ELF-1 (cell line): ENCODE measurements around the gene CREB3.

Experiments
- DNase-seq: peaks from one replicate; pipeline ENCODE4 v3.0.0-alpha.2; 2016; ENCODE audit warnings: low read depth, low spot score

CREB3 gene

DNA sequence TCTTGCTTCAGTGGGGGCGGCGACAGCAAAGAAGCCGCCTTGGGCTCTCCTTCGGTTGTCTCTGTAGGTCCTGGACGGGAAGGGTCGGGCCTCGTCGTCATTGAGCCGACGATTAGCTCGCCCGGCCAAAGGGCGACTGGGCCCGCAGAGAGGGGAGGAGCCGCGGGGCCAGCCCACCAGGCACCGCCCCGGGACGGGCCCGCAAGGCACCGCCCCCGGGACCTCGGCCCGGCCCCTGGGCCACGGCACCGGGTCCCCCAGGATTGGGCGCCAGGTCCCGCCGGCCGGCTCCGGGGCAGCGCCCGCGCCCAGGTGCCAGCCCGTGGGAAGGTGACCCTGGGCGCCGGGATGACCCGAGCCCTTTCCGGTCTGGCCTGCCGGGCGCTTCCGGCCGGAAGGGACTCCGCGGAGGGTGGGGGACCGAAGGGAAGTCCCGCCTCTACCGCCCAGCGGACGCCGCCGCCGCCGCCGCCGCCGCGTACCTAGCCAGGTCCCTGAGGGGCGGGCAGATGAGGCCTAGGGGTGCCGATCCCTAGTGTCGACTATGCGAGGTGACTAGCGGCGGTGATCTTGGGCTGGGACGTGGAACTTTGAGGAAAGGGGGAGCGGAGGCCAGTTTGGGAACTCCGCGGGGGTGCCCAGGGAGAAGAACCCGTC, 16.5 kb downstream of the CREB3 start, which contains the start of the genes GBA2 and RGP1:
Gene GBA2 (minus strand): TSS at position 371 of the 657 bp plus-strand sequence. CDS start 524 bp downstream, outside the sequence.
Gene RGP1 (plus strand): TSS at position 430 of the 657 bp plus-strand sequence. CDS start 469 bp downstream, outside the sequence.
- peak; percentile 78 for DNase-seq

DNA sequence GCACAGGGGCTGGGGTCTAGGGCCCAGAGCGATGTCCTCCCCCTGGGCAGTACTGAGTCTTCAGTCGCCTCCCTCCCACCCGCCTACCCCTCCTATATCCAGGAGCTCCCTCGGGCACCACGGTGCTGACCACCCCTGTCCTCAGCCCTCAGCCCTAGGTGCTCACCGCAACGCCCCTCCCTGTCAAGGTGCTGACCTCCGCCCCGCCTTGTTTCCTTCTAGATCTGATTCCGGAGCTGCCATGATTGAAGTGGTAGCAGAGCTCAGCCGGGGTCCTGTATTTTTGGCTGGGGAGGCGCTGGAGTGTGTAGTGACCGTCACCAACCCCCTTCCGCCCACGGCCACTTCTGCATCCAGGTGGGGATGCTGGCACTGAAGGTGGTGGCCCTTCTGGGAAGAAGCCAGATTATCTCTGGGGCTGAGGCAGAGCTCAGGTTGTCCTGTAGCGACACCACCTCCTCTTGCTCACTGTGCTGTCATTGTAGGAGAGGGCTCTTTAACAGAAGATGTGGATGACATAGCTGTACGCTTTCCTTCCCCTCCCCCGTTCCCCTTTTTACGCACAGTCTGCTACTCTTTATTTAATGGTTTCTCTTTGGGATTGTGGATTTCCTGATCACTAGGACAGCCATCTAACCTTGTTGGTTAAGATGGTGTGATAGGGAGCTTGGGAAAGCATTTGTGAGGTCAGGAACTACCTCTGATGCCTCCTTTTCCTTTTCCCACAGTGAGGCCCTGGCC, 17.2 kb downstream of the CREB3 start:
- no peak for DNase-seq

DNA sequence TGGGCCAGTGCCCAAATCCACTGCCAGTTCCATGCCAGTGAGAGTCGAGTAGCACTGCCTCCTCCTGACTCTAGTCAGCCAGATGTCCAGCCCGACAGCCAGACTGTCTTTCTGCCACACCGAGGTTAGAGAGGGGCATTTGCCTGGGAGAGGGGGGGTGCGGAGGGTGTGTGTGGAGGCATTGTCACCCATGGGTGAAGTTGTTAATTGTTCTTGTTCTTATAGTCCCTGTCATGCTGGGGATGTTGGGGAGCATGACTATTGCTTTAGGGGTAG, 17.7 kb downstream of the CREB3 start:
- DNase-seq, result no peak

DNA sequence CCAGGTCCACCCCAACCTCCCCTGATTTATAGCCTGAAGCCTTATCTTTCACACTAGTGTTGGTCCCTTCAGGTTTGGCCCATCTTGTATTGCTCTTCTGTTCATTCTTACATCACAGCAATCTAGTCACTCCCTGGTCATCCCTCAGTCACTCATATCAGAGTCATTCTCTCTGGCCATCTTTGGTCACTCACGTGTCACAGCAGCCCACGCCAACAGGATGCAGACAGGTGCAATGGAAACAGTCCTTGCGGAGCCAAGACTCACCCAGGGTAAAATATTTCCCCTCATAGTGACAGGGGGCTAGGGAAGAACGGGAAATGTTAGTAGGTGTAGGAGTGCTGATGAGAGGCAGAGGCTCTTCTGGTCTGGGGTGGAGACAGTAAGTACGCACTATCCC, 21.0 kb downstream of the CREB3 start:
- no peak for DNase-seq

DNA sequence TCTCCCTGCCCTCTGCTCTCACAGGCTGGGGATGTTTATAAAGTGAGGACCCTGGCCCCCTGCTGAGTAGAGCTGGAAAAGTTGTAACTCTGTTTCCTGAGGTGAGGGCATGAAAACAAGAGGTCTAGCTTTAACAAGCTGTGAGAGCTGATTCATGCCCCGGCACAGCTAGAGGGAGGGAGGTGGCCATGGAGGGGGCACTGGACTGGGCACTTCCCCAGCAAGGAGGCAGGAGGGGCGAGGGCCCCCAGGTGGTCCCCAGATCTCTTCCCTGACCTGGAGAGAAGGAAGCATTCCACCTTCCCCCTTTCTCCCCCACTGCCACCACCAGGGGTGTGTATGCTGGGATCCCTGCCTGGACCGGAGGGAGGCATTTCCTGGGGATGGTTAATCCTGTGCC, 21.8 kb downstream of the CREB3 start, which contains the start of gene MSMP:
Gene MSMP (minus strand): TSS at position 13 of the 400 bp plus-strand sequence. CDS start 147 bp downstream, outside the sequence.
- no peak for DNase-seq

DNA sequence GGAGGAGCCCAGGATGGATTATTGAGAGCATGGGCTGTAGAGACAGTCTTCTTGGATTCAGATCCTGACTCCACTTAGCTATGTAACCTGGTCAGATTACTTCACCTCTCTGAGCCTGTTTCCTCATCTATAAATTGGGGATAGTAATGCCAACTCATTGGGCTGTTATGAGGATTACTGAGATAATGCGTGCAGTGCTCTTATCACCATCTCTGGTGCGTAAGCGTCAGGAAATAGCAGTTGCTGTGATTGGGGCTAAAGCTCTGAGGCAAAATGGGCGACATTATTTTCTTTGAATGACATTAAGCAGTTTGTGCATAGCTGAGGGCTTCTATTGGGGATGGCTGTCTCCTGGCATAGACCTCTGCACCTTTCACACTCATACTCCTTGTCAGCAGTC, 22.6 kb downstream of the CREB3 start:
- DNase-seq, result no peak

DNA sequence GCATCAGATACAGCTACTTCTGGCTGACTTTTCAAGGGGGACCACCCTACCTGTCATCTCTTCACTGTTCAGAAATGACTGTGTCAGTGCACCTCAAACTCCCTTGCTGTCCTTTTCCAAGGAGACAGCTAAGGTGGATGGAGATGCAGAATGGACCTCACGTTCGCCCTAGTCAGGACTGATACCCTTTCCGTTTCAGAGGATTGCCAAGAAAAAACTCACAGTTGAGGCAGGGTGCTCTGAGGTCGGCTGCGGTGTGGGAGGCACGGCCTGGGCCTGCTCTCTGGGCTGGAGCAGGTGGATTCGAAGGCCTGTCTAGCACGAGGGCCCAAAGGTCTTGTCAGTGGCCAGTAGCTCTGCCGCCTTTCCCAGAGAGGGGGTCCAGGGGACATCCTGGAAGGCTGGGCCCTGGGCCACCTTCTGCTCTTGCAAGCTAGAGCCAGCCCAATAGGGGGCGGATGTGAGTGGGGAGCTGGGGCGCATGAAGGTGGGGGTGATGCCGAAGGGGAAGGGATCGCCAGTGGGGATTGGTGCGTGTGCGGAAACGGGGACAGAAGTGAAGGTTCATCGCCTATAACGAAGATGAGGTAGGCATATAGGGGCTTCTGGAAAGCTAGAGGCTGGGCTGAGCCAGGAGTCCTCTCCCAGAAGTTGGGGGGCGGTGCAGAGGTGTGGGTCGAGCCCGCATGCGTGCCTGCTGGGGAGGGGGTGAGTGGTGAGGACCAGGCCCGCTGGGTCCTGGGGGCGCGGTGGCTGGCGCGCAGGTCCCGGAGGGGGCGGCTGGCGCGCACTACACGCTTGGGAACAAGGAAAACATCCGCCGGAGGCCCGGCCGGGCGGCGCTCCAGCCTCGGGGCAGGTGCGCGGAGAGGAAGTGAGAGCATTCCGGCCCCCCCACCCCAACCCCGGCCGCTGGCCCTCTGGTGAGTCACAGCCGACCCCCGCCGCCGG, 24.1 kb downstream of the CREB3 start:
- DNase-seq, result peak; percentile 71

DNA sequence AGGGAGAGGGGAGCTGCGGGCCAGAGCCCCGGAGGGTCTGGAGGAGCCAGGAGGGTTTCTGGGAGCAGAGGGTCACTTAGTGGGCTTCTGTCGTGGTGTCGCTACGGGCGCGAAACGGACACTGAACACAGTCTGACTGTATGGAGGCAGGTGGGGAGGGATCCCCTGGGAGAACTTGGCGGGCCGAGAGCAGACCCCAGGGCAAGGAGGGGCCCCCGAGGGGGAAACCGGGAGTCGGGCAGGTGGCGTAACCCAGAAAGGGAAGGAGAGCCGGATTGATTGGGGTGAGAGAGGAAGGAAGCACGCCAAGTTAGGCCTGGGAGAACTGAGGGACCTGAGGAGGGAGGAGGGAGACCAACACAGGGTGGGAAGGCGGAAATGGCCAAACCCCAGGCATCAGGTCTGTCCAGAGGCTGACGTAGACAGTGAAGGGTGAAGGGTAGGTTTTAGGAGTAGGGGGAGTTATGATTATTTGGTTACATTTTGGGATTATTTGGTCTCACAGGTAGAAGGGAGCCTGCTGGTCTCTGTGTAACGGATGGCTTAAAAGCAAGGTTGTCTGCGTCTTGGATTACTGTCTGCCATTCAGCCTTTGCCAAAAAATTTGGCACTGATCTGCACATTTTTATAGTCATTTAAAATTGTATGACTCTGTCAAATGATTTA, 24.9 kb downstream of the CREB3 start:
- peak; percentile 63 for DNase-seq

DNA sequence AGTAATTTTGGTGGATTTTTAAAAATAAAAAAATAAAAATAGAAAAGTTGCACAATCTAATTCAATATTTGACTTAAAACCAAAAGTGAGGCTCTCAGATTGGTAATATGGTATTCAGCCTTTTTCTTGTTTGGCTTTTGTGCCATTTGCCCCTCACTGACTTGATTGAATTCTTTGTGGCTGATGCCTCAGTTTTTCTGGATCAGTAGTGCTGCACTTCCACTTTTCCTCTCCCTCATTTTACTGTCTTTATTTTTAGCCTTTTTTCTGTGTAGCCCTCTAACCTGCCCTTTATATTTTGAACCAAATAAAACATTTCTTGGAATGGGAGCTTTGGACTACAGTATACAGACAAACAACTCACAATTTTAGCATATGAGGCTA, 25.4 kb downstream of the CREB3 start:
- no peak for DNase-seq

DNA sequence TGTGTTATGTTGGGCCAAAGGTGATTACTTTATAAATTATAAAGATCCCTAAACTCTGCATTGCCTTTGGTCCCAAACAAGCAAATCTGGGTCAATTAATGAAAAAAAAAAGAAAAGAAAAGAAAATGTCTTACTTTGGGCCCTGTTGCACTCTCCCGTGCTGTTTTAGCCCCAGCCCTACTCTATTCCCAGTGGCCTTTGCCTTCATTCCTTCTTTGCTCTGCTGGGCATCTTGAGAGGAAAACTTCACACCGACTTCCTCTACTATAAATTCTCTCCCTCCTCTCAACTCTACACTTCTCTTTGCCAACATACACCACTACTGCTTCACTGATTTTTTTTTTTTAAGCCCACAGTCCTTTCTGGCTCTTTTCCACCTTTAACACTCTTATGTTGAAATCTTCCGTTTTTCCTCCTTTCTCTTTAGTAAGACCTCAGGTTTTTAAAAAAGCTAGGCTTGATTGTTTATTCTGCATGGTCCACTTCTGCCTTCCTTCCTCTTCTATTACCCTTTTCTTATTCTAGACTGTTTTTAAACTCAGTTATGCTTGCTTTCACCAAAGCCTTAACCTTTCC, 26.1 kb downstream of the CREB3 start:
- DNase-seq, result no peak

DNA sequence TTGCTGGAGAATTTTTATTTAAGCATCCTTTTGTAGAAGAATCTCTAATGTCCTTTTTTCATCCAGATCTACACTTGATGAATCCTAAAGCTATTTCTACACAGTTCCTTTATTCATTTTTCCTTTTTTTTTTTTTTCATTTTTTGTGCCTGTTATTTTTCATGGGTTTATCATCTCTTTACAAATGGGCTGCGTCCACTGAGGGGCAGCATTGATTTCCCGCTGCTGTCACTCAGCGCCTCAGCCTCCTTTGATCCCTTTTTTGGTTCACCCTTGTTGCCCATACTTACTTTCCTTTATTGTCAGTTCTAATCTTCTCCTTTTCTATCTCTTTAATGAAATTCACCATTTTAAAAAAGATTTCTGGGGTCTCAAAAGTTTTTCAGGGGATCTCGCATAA, 27.3 kb downstream of the CREB3 start:
- DNase-seq, result no peak

DNA sequence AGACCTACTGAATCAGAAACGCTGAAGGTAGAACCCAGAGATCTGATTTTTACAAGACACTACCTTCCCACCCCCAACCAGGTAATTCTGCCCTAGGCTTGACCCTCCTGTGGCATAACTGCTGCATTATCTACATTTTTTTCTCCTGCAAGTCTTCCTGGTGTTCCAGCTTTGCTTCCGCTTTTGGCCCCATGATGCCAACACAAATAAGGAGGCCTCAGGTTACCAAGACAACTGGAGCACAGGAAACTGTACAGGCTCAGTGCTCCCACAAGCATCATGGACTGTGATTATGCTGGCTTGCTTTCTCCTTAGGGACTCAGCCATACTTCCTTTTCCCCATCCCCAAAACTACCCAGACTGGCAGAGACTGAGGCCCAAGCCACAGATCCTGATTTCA, 28.2 kb downstream of the CREB3 start:
- DNase-seq, result no peak

DNA sequence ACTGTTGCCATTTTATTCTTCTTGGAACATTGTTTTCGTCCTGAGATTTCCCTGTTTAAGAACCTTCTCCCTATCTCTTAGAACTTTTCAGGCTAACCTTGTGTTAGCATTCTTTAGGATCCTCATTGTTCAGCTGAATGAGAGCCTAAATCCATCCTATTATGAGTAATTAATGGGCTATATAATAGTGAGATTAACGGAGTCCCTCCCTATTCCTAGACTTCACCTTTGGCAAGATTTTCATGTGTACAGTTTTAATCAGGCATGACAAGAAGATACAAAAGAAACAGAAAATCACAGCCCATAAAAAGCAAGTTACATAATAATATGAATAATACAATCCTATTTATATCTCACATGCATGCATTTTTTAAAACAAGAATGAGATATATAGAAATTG, 30.7 kb downstream of the CREB3 start:
- DNase-seq, result no peak

DNA sequence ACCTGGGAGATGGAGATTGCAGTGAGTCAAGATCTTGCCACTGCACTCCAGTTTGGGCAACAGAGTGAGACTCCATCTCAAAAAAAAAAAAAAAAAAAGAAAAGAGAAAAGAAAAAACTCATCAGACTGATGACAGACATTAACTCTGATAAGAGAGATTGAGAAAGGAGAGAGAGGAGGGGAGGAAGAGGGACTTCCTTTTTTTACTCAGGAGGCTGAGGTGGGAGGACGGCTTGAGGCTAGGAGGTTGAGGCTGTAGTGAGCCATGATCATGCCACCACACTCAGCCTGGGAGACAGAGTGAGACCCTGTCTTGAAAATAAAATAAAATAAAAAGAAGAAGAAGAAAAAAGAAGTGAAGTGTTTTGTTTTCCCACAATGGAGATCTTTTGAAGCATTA, 31.3 kb downstream of the CREB3 start:
- DNase-seq, result no peak

DNA sequence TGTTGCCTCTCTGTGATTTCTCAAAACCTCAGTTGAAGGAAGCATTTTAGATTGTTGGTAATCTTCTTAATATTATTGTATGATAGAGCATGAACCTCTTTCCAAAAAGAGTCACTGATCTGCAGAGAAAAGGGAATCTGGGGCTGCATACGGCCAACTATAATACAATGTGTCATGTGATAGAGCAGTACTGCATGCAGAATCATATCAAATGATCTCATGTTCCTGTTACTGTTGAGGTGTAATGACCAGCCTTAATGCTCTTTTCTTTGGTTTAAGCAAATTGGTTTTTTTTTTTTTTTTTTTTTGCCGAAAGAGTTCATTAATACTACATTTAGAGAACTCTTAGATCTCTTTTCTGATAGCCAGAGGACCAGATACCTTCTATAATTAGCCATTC, 34.5 kb downstream of the CREB3 start:
- no peak for DNase-seq

DNA sequence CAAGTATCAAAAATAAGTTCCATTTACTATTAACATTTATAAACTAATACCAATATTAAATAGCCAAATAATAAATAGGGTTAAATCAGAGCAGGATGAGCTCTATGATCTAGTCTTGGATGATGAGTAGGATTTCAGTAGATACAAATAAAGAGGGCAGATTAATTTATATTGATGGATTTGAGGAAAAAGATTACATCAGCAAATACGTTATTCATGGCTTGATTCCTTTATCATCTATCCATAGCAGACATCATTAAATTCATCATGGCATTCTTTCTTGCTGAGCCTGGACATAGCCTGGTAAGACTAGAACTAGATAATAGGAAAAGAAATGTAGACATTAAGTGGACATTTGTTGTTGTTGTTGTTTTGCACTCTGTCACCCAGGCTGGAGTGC, 35.0 kb downstream of the CREB3 start:
- no peak for DNase-seq

DNA sequence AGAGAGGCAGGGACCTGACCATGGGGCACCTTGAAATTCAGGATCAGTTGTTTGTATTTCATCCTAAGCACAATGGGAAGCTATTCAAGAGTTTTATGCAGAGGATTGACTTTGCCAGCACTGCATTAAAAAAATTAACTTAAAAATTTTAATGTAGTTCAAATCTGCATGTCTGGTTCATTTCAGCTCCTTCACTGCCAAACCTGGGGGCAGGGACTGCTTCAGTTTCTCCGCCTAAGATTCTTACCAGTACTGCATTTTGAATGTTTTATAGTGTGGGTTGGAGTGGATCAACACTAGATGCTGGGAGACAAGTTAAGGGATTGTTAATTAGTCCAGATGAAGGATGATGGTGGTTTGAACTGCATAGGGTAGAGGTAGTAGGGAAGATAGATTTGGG, 37.3 kb downstream of the CREB3 start:
- no peak for DNase-seq

DNA sequence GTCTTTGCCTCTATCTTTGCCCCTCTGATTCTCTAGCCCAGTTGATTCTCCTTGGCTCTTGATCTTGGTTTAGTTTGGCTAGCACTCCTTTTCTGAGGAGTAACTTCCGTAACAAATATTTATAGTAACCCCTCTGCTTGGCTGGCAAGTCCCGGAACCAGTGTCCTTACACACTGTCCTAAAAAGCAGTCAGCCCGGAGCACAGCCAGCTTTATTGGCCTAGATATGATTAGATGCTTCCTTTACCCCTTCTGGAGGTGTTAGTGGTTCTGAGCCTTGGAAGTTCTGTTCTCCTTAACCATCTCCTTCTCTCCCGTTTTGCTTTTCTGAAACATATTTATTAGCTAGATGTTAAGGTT, 38.6 kb downstream of the CREB3 start:
- DNase-seq, result no peak

DNA sequence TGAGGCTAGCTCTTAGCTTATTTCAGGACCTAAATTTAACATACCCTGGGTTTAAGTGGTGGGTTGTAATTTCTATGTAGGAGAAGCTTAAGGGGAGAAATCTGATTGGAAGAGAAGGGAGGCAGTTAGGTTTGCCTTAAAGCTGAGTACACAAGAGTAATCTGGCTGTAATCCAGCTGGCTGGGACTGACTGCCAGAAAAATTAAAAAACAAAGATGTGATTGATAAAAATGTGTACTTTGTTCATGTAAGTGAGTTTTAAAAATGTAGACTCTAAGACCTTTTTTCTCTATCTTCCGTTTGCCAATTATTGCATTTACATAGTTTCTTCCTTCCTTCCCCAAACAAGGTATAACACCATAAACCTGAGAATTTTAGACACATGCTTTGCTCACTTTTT, 39.1 kb downstream of the CREB3 start:
- DNase-seq, result no peak

DNA sequence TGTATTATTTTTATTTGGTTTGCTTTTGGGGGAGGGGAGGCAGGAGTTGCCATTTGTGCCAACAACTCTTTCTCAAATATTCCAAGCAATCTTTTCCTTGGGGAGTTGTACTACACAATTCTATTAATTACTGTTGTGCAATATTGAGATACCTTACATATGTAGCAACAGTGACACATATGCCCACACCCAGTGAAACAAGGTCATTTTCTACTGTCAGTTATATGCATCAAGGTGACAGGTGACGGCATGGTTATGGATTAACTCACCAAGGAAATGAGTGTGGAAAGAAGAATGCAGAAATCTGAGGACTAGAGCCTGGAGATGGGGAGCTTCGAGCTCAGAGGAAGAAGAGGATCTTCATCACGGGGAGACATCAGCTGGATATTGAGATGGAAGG, 39.5 kb downstream of the CREB3 start:
- DNase-seq, result no peak

DNA sequence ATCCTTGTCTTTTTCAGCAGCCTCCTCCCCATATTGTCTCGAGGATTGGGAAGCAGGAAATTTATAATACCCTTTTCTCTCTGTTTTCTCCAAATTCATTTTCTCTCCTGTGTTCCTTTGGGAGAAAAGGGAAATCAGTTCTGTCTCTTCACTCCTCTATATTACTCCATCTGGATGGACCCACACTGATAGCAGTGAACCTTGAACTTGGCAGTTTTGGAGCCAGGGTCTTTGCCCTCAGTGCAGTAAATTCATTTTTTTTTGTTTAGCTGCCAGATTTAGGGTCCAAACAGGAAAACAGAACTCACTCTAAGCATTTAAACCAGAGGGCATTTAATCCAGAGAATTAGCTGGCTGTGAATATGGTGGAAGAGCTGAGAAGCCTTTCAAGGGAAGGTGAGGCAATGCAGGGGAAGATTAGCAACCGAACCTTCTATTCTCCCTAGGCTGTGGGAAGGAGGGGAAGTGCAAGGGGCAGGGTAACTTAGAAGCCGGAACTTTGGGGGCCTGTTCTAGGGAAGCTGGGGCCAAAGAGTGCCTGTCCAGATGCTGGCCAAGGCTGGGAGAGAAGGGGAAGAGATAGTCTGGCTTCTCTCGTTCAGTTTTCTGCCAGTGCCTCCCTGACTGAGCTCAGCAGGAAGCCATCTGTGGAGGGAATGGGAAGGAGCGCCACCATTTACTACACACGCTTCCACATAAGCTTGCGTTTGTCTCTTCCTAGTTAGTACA, 42.6 kb downstream of the CREB3 start:
- DNase-seq, result peak; percentile 8
